GM21367 (cell line): Measurements from ENCODE around the gene LYVE1.

ENCODE experiments used
- ATAC-seq: cut with Tn5 transposase; IDR thresholded peaks from one replicate; pipeline ENCODE4 v1.9.1; 2021; ENCODE audit not compliant: unreplicated experiment

Gene LYVE1

GRCh38 chr11:10592331-10592730 lies 23.9 kb upstream of the LYVE1 start:
- no peak for ATAC-seq

GRCh38 chr11:10591741-10592140 lies 23.3 kb upstream of the LYVE1 start:
- no peak for ATAC-seq

DNA sequence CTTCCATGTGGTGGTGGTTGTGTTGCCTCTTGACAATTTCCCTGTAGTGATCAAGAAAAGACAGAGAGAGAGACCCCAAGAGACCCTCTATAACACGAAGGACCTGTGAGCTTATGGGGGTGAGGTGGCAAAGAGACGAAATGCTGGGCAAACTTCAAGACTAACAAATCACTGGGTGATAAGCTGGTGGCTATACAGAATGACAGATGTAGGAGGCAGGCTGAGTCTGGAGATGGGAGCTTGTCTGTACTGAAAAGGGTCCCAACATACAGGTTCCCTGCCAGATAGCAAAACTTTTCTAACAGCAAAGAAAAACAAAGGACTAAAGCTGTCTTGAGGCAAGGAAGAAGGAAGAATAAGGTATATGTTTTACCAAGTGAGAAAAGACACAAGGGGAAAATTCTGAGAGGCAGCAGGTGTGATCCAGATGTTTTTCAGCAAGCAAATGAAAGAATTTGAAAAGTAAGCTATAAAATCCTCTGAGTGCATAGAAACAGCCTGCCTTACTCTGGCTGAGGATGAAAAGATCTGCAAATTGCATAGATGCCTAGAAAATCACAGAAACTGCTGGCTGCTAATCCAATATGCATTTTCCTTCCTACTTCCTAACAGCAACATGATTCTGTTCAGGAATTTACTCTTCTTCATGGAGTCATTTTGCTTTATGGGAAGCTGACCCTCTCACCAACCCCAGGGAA lies 21.9 kb upstream of the LYVE1 start:
- no peak for ATAC-seq

GRCh38 chr11:10588904-10589303 lies 20.4 kb upstream of the LYVE1 start:
- ATAC-seq = no peak

DNA sequence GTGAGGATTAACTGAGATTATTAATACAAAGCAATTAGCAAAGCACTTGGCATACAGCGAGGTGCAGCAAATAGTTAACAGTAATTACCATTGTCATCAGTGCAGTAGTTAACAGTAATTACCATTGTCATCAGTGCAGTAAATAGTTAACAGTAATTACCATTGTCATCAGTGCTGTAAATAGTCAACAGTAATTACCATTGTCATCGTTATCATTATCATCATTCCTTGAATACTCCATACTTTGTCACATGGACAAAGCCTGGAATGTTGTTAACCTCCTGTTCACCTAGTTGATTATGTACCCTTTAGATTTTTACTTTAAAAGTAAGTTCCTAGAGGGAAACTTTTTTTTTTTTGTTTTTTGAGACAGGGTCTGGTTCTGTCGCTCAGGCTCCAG lies 19.5 kb upstream of the LYVE1 start:
- ATAC-seq = no peak

DNA sequence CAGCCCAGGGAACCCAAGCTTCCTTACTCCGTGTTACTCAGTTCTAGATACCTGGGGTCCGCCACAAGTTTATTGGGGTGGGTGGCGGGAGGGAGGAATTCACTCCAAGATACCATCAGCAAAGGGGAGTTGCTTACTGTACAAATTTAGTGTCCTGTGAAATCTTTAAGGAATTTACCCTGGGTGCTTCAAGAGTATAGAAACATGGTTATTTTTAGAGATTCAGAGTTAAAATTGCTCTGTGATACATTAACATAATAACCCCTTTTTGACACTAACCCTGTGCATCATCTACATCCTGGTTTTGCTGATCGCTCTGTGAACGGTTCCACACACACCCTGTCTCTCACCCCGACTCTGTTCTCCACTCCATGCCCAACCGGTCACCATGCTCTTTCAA lies 18.9 kb upstream of the LYVE1 start:
- no peak for ATAC-seq

- no peak for ATAC-seq
Observed at GRCh38 chr11:10584071-10584501, 15.6 kb upstream of the LYVE1 start.

GRCh38 chr11:10581481-10582019 lies 13.1 kb upstream of the LYVE1 start:
- no peak for ATAC-seq

DNA sequence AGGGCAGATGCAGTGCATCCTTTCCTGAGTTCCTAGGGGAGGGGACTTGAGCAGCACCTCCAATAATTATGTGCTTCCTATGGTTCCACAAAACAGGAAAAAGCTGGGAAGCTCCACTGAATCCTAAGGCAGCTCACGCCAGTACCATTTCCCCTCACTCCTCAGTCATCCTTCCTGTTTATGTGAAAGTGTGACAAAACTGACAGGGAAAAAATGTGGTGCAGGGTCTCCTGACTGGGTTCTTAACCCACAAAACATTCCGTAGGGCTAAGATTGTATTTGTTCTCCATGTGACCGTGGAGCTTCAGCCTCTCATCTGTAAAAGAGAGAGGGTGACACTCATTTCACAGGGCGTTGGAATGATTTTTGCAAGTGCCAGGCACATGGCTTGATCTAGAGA lies 12.2 kb upstream of the LYVE1 start:
- no peak for ATAC-seq

DNA sequence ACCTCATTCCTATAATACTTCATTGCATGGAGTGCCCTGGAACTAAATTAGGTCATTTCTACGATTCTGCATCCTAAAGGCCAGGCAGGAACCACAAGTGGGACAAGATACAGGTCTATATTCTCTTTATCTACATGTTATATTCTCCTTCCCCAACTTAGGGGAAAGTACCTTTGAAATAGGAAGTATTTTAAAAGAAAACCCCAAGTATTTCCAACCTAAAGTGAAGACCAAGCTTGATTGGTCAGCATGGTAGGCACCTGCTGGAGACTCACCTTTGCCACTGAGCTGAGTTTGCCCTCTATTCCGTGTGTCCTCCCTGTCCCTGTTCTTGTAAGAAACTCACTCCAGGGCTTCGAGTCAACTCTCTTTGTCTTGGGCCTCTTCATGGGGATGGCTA lies 11.2 kb upstream of the LYVE1 start:
- ATAC-seq = no peak

DNA sequence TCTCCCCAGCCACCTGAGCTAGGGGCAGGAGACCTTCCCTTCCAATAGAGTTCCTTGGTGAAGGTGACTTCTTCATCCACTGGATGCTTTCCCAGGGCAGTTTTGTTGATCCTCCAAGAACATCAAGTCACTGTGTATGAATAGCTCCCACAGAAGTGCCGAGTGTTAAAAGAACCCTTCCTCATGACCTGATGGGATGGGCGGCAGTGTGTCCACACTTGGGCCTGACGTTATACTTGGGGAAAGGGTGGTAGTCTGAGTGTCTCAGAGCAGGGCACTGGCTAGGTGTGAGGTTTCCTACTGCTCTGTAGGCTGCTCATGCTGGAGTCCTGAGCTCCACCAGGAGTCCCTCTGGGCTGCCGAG lies 7.6 kb upstream of the LYVE1 start:
- no peak for ATAC-seq

DNA sequence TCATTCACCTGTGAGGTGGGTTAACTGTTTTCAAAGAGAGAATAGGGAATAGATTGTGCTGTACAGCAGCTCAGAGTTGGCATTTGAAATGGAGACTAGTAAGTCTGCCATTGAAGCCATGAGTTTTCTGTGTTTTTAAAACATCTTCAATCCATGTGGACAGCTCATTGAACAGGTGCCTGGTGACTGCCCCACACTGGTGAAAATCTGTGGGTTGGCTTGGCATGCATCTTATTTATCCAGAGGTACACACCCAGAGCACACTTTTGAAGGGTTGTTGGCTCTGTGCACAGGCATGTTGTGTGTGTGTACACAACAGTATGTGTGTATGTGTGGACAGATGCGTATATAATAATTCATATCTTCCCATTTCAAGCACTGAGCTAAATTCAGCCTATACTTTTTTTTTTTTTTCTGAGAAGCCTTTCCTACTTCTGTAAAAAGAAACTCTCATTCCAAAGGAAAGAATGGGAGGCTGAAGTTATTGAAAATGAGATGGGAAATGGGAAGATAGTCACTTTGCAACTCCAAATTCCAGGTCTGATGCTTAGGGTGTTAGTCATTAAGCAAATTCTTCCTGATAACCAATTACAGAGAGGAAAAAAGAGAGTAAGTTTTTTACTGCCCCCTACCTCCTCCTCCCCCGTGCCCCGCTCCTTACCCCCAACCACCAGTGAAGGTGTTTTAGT lies 7.0 kb upstream of the LYVE1 start:
- ATAC-seq = no peak

DNA sequence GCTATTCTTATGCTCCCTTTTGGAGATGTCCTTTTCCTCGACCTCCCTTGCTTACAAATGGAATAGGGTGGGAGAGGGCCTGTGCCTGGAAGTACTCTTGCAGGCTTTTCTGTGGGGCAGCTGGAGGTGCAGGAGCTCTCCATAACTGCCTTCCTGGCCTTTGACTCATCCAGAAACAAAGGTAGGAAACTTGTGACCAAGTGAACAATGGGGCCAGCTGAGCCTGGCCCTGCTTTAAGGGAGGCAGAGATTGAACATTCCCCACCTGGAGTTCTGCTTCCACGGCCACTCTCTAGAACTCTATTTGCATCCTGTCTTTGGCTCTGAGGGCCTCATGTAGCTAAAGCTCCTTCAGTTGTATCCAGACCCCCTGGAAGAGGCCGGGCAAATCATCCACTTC lies 5.1 kb upstream of the LYVE1 start:
- ATAC-seq = no peak

GRCh38 chr11:10573028-10573427 lies 4.6 kb upstream of the LYVE1 start:
- ATAC-seq = no peak

- ATAC-seq = no peak
Observed at GRCh38 chr11:10572533-10572932, 4.1 kb upstream of the LYVE1 start.

DNA sequence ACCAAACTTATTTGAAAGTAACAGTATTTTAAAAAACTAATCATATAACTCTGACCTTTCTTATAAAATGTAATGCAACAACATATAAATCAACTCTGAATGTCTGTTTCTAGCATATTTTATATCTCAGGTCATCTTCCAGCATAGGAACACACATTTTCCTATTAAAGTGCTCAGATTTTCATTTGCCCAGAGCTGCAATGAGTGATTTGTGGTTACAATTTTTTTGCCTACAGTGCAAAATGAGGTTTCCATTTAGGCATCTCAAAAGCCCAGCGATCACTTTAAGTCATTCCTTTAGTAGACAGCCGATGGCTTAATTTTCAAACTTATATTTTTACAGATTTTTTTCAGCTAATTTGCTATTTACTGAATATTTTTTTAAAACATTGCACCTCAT lies 1.0 kb downstream of the LYVE1 start:
- no peak for ATAC-seq

DNA sequence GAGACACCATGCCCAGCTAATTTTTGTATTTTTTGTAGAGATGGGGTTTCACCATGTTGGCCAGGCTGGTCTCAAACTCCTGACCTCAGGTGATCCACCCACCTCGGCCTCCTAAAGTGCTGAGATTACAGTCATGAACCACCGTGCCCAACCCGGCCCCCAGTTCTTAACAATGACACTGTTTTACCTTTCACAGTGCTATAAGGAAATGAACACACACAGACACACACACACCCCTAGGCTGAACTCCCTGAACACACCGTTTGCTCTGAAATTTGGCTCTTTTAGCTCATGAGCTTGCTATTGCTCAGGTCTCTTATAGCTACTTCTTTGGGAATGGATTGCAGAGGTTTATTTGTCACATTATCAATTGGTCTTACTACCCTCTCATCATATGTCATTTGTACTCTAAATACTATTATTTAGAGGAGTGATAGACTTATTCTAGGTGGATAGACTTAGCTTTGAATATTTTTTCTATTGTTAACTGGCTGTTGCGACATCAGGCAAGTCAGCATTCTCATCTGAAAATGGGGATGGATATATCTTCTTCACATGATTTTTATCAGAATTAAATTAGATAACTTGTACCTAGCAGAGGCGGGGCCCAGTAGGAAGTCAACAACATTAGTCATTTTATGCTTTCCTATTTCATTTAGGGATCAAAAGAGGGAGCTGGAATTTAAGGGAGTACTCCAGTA lies 2.1 kb downstream of the LYVE1 start:
- no peak for ATAC-seq

- no peak for ATAC-seq
Observed at GRCh38 chr11:10565493-10565892, 3.0 kb downstream of the LYVE1 start.

DNA sequence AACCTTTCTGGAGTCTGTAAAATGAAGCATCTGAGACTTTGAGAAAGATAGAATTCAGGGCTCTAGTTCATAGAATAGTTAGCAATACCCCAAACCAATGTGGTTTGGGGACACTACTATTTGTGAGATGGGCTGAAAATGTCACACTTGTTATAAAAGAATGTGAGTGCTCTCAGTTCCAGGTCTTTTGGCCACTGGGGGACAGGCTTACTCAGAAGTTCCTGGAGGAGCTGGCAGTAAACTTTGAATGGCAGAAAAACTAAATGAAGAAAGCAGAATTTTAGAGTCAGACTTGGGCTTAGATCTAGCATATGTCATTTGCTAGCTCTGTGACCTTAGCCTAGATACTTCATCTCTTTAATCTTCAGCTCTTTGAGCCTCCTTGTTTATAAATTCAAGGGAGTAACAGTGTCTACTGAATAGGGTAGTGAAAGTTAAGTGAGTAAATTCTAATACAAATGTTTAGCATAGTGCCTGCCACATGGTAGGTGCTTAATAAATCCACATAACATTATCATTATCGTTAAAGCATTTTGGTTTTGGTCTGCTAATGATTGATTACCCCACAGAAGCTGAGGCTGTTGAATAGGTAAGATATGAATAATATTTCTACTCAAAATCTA lies 3.7 kb downstream of the LYVE1 start:
- ATAC-seq = no peak

DNA sequence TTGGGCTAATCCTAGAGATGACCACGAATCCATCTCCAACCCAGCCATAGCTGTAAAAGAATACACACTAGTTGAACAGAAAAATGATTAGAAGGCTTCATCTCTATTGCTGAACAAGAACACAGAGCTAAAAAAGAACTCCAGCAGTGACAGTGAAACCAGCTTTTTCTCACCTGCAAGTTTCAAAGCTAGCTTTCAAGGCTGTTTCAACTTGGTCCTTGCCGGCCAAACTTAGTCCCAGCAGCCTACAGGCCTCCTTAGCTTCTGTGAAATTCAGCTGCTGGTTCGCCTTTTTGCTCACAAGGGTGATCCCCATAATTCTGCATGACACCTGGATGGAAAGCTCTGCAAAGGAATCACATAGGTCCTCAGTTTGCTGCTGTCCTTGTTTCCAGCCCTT lies 4.4 kb downstream of the LYVE1 start:
- ATAC-seq = no peak

DNA sequence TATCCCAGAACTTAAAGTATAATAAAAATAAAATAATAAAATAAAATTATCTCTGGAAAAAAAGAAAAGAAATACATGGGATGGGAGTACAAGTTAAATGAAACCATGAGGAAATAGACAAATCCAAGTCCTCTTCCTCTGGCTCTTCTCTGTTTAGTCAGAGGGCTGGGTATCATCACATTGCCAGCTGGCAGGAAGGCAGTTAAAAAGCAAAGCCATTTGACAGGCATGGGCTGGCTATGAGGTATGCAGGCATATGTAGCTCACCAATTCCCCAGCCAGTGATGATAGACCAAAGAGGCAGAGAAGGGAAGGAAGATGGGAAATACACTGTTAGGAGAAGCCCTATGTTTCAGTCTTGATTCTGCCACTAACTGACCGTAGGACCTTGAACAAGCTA lies 6.5 kb downstream of the LYVE1 start:
- ATAC-seq = no peak
